GM18508 (cell line): ENCODE data around the gene MAMSTR.
"Not testable (repeated sequence)": the region's sequence is repeated elsewhere in the genome, so short reads cannot be mapped to it uniquely, and the experiment has no call there.

Experiments
- ATAC-seq: cut with Tn5 transposase; IDR thresholded peaks from one replicate; pipeline ENCODE4 v1.9.1; 2021; ENCODE audit warnings: moderate number of reproducible peaks; ENCODE audit not compliant: insufficient read depth, unreplicated experiment

Gene MAMSTR

DNA sequence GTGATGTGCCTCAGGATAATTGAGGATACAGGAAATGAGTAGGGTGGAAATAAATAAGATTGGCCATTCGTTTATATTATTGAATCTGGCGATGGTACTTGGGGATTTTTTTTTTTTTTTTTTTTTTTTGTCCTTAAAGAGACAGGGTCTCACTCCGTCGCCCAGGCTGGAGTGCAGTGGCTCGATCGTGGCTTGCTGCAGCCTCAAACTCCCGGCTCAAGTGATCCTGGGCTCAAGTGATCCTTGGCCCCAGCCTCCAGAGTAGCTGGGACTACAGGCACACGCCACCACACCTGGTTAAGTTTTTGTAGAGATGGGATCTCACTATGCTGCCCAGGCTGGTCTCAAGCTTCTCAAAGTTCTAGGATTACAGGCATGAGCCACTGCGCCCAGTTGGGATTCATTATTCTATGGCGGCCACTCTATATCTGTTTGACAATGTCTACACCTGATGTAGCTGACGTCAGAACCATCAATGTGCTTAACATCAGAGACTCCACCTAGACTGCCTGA lies 2.7 kb upstream of the MAMSTR start:
- no peak for ATAC-seq

DNA sequence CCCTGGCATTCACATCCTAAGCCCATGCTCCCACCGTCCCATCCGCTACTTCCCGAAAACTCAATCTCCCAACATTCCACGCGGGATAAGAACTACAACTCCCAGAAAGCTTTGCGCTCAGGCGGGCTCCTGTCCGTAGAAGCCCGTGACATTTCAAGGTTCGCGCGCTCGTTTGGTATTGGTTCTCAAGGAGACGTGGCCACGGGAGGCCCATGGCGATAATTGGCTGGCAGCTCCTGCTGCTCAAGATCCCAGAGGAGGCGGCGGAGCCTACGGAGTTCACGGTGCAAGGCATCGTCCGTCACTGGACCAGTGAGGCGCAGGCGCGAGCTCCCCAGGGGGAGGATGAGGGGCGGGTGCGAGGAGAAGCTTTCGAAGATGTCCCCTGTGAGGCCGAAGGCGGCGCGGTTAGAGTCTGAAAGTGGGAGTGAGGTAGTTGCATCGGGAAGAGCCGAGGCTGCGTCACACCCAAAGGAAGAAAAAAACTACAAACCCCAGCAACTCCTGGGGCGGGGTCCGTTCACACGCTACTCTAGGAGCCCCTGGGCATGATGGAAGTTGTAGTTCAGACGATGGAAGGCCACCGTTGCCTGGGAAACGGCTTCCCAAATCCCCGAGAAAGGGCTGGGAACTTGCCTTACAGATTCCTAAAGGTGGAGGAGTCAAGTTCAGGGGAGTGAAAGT lies 1.2 kb upstream of the MAMSTR start:
- ATAC-seq: peak; percentile 44

DNA sequence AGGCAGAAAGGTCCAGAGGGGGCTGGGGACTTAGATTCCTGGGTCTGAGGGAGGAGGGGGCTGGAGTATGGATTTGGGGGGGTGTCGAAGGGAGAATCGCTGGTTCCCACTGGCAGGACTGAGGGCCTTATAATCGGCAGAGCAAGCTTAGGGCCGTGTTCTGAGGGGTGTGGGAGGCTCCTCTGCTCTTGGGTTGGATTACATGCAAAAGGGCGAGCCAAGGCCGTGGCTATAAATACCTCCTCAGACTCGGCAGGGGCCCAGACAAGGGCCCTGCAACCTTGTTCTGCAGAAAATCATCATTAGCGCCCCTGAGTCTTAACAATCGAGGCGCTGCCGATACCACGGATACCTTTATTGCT lies 707 bp upstream of the MAMSTR start:
- no peak for ATAC-seq

GRCh38 chr19:48718711-48719231 lies 754 bp downstream of the MAMSTR start:
- ATAC-seq: no peak

DNA sequence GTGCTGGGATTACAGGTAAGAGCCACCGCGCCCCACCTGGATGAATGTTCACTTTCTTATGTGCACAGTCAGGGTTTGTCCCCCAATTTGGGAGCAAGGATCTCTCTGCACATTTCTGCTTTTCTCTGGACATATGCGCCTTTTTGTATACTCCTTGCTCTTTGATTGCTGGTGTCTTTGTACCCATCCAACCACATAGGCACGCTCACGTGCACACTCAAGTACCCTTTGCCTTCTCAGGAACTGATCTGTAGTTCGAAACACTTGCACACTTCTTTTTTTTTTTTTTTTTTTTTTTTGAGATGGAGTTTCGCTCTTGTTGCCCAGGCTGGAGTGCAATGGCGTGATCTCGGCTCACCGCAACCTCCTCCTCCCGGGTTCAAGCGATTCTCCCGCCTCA lies 1.4 kb downstream of the MAMSTR start:
- ATAC-seq: not testable (repeated sequence)

DNA sequence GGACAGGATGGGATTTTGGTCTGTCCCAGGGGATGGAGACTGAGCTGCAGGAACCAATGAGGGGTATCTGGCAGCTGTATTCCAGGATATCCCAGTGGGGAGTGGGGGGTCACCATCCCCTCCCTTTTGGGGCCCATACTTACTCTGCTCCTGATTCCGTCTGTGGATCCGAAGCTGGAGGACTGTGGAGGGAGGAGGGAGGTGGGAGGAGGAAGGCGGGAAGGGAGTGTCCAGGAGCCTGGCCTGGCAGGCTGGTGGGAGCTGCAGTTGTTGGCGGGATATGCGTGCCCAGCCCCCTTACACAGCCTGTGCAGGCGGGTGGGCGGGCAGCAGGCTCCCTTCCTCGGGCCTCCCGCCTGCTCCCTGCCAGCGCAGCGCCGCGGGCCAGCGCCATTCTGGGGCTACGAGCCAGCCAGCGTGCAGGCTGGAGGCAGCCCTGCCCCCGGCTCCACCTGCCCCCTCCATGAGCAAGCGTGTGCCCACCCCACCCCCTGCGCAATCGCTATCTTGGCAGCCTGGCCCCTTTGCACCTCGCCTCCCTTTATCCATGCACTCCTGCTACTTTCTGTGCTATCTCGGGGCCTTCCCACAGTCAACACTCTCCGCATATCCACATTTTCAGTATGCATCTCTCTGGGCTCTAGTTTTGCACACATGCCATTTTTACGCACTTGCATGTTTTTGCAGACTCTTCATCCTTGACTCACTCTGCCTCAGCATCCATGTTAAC lies 2.8 kb downstream of the MAMSTR start:
- no peak for ATAC-seq

GRCh38 chr19:48715681-48716171 lies 3.8 kb downstream of the MAMSTR start:
- no peak for ATAC-seq

GRCh38 chr19:48714759-48715675 lies 4.5 kb downstream of the MAMSTR start:
- ATAC-seq: no peak

- peak; percentile 70 for ATAC-seq
These were observed 5.4 kb downstream of the MAMSTR start for GRCh38 chr19:48713864-48714755.

DNA sequence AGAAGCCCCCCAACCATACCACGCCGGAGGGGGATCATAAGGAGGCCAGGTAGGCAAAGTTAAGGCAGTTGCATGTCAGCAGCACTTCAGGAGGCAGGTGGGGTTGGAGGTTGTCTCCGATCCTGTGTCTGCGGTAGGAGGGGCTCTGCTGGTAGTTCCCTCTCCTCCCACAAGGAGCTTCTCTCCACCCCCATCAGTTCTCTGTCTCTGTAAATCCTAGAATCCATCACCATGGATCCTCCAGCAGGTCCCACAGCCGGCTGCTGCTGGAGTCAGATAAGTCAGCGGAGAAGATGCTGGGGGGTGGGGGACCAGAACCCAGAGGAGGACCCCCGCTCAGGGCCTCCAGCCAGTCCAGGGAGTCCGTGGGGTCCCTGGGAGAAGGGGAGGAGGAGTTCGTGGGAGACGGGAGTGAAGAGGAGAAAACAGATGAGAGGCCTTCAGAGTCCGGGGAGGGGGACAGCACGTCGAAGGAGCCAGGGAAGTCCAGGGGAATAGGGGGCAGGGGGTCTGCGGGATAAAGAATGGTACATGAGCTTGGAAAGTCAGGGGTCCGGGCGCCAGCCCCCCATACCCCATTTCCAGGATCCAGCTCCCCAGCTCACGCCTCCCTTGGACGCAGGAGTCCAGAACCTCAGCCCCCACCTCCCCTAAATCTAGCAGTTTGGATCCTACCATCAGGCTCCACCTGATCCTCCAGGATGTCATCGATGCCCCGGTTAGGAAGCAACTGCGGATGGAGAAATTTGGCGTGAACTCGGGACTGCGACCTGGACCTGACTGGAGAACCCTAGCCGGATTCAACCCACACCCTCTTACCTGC lies 6.3 kb downstream of the MAMSTR start:
- ATAC-seq: no peak

GRCh38 chr19:48711106-48711662 lies 8.3 kb downstream of the MAMSTR start:
- no peak for ATAC-seq

DNA sequence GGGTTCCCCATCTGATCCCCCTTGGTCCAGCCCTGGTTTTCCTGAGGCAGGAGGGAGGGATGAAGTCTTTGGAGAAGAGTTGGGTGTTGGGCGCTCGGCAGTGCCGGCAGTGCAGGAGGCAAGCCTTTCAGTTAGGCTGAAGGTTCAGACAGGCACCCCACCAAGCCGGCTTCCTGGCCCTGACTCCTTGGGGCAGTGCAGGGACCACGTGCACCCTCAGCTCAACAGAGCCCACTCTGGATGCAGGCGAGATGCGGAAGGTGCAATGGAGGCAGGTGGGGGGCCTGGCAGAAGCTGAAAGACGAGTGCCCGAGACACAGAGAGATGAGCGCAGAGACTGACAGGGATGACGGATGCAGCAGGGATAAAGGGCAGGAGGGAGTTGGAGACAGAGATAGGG lies 11.1 kb downstream of the MAMSTR start:
- ATAC-seq: no peak

DNA sequence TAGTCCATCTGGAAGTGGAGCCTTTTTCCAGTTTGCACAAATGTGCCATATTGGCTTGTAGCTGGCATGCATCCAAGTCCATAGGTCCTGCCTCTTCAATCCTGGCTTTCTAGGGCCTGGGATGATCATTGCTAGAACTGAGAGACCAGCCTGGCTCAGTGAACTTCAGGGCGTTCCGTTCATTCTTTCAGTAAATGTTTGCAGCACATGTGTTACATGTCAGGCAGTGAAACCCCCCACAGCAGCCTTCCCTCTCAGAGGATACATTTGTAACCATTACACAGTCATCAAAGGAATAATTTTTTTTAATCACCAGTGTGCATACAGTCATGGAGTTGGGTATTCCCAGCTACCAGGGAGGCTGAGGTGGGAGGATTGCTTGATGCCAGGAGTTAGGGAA lies 14.1 kb downstream of the MAMSTR start:
- ATAC-seq: no peak

GRCh38 chr19:48703316-48703715 lies 16.2 kb downstream of the MAMSTR start:
- no peak for ATAC-seq

GRCh38 chr19:48702701-48703100 lies 16.8 kb downstream of the MAMSTR start:
- ATAC-seq: no peak

GRCh38 chr19:48698046-48698445 lies 21.5 kb downstream of the MAMSTR start:
- ATAC-seq: no peak

DNA sequence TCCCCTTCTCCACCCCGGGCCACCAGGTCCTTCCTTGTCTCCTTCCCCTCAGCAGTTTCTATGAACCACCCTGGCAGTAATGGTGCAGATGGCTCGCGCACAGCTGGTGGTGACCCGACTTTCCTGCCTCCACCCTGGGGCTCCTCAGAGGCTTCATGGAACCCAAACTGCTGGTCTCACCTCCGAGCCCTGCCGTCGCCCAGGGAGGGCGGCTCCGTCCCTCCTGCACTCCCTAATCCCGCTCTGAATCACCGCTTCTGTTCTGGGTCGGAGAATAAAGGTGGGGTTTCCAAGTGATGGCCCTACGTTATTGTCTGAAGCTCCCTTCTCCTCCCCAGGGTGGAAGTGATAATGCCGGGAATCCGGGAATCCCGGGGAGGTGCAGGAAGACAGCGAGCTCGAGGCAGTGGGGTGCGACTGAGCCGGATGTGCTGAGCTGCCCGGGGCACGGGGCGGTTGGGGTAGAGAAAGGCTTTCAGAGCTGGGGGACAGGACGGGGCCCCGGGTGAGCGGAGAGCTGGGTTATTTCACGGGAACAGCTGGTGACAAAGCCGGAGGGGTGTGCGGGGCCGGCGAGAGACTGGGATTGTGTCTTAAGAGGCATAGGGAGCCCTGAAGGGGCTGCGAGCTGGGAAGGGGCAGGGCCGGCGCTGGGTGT lies 23.0 kb downstream of the MAMSTR start:
- no peak for ATAC-seq
